Left cardiac atrium (tissue), 4 donors: ENCODE measurements around the gene E2F6. TPM values are rescaled to one million over a fixed set of nuclear protein-coding genes. Genes with fewer than 3 reads are reported as not detected.

Experiments used
- ATAC-seq, 2 donors: fragments of 200-7000 bp; cut with Tn5 transposase; one replicate each; pipeline ENCODE4 v1.9.1; 2020; ENCODE audit warnings: mild to moderate bottlenecking in 2 of 2, moderate library complexity in 2 of 2
- DNase-seq: peaks from one replicate; pipeline ENCODE4 v3.0.0-alpha.2; 2020
- intact Hi-C, 2 donors: fragments of 100-400 bp; cut with DNase I; formaldehyde crosslinking; loops; one replicate each; pipeline versions ENCODE4 v1.14.1 to v1.15.1; 2022 to 2023
- total RNA-seq, 2 donors: library from RNA; stranded (reverse); fragmentation: NEBNext Ultra II Directional; extraction: Animal tissue kit (Norgen Biotek cat#: 25700); gene quantifications; one replicate each; pipeline ENCODE4 v1.2.1, GENCODE V29; 2021
- donor health status: DM: no; HTN: yes; CAD: no.
- donor health status: DM: no; HTN: yes; CAD: no; lungs with severe emphysema.
- donor health status: DM: yes; HTN: yes; CAD: no.
- donor health status: Dilated cardiomyopathy.

The E2F6 gene
- total RNA-seq, 2 donors from 2014 or later, result 11.7 to 19.5 TPM

DNA sequence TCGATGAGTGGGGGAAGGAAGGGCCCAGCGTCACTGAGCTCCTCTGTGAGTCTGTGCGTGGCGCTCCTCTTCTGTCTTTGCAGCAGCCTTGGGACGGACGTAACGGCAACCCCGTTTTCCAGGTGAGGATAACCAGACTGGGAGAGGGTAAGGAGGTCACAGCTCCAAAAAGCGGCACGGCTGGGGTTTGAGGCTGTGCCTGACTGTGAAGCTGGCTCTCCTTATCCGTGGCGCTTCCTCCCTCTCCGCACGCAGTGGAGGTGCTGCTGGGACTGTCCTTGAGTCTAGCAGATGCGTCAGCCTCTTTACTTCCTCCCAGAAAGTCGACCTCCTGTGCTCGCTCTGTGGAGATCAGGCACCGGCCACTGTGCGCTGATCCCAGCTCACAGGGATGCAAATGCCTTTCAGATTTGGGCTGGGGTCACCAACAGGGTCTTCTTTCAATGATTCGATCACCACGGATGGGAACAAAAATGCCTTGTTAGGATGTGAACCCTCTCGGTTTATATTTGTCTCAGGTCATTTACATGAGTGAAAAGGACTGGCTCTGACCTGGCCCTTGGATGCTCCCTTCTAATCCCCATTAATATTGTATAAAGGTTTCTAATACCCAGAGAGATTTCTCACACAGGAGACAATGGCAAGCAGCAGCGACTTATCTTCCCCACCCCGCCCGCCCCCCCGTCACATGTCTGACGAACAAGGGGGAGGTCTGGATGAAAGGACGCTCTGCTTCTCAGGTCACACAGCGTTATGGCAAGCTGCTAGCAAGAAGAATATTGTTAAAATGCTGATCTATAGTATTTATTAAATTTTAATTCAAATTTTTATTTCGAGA is 30.1 kb upstream of the E2F6 start:
- peak; percentile 51 to 63 for ATAC-seq
- intact Hi-C loops, result loop anchor here in 1 of 2 donors (5.0 kb wide), 1 partner anchor 61 kb away; no protein-coding TSS in a partner anchor
- DNase-seq, result peak; percentile 35

DNA sequence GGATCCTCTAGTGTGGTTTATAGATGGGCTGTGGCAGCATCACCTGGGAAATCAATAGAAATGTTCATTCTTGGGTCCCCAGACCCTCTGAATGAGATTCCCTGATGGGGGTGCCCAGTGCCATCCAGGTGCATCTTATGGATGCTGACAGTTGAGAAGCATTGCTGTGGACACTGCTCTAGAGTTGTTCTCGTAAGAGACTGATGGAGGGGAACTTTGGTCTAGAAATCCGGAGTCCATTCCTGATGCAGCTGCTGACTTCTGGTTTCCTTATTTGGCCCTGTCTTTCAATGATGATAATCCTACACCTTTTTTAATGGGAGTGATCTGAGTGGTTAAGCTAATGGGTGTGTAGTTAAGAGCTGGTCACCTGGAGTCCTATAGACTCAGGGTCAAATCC is 28.3 kb upstream of the E2F6 start:
- intact Hi-C loops, result no loop called here
- no peak for DNase-seq
- ATAC-seq, result no peak

DNA sequence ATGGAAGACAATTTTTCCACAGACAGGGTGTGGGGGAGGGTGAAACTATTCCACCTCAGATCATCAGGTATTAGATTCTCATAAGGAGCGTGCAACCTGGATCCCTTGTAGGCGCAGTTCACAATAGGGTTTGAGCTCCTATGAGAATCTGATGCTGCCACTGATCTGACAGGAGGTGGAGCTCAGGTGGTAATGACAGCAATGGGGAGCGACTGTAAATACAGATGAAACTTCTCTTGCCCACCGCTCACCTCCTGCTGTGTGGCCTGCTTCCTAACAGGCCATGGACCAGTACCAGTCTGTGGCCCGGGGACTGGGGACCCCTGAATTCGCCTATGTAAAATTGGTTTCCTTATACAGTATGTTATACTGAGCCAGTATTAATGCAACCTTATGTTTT is 27.3 kb upstream of the E2F6 start:
- DNase-seq, result no peak
- no peak for ATAC-seq
- intact Hi-C loops, result no loop called here

DNA sequence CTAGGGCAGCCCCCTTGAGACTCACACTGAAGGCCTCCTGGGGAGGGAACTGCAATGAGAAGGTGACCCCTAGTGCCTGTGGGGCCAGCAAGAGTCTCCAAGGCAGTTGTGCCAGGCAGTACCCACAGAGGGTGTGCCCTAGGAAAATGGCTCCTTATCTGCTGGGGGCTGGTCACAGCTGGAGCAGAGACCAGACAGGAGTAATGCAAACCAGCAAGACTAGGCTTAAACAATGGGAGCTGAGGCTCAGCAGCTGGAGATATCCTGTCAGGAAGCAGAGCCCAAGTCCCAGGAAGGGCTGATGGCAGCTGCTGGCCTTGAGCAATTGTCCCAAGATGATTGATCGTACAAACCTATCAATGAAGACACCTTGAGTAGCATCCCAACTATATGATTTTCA is 26.8 kb upstream of the E2F6 start:
- DNase-seq, result no peak
- ATAC-seq, result no peak
- intact Hi-C loops, result no loop called here

DNA sequence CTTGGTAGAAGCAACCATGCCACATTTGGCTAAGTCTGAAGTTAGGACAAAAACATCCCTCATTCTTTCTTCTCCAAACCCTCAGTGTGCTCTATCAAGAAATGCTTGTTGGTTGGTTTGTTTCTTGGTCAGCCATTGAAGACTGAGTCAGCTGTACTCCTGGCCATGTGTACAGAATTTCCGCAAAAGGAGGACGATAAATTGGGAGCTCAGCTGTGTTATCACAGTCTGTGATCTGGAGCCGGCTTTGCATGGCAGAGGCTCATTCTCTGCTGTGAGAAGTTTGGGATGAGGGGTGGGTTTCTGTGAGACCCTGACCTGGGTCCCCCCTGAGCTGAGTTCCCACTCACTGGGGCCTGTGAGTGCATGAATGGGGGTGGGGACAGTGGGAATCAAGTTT is 26.3 kb upstream of the E2F6 start:
- intact Hi-C loops, result no loop called here
- DNase-seq, result no peak
- no peak for ATAC-seq

DNA sequence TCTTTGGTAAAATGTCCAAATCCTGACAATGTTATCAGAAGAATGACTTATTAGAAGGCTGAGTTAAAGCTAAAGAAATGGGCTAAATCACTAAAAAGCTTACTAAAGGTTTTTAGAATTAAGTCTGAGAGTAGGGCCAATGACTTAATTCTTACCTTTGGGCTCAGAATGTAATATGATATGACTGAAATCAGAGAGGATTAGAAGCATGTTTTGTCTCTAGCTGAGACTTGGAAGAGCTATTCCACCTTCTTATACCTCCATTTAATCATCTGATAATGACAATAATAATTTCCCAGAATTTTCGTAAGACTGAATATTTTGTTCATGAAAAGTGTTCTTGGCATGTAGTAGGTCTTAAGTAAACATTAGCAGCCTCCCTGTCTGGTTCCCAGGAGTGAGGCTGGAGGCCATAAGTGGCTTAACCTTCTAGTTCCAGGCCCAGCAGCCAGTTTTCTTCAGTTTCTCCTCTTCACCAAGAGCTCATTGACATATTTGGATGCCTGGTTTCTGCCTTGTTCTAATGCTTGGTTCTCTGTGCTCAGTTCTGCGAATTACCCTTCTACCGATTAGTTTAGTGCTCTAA is 25.5 kb upstream of the E2F6 start:
- no peak for DNase-seq
- ATAC-seq, result no peak
- intact Hi-C loops, result no loop called here

DNA sequence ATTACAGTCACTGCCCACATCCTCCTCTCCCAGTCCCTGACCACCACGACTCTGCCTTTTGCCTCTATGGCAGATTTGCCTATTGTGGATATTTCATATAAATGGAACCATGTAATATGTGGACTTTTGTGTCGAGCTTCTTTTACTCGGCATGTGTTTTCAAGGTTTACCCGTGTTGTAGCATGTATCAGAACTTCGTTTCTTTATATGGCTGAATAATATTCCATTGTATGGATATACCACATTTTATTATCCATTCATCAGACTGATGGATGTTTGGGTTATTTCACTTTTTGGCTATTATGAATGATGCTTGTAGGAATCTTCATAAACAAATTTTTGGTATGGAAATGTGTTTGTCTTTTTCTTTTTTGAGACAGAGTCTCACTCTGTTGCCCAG is 24.2 kb upstream of the E2F6 start:
- intact Hi-C loops, result no loop called here
- DNase-seq (no peak), ATAC-seq (no peak)

DNA sequence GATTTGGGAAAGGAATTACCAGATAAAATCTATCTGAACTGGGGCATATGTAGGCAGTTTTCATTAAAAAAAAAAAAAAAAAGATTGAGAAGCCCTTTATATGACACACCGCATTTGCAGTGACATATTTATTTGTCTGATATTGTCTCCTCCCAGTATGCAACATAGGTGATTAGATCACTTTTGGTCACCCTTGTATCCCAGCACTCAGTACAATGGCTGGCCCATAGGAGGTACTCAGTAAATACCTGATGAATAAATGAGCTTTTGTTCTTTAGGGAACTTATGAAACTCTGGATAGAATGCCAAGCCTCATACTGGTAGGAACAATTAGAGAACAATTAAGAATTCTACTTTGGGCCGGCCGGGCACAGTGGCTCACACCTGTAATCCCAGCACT is 22.8 kb upstream of the E2F6 start:
- ATAC-seq (no peak), DNase-seq (no peak)
- intact Hi-C loops, result no loop called here

DNA sequence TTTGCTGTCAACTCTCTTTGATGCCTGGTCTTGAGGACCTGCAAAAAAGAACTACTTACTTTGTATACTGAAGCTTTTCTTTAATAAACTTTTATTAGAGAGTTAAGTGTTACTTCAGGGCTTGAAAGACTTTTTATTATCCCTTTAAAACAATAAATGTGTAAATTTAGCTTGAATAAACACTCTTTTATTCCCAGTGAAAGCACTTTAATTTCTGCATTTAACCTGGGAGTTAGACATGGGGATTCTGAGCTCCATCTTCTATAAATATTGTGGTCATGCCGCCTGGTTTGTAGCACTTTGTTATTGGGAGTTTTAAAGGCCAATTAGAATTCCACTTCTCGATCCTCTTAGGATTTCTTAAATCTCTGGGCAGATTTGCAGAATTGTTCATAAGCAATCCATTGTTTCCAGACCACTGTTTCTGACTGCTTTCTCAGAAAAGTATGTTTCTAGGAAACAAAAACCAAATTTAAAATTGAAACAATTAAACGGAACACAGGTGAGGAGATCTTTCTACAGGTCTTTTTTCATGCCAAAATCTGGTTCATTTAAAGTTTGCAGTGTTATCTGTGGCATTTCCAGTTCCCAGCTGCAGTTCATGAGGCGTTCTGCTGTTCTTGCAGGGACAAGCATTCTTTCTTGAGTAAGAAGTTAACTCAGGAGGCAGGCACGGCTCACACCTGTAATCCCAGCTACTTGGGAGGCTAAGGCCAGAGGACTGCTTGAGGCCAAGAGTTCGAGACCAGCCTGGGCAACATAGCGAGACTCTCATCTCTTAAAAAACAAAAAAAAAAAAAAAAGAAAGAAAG is 18.1 kb upstream of the E2F6 start:
- ATAC-seq (no peak), DNase-seq (no peak)
- intact Hi-C loops, result no loop called here

DNA sequence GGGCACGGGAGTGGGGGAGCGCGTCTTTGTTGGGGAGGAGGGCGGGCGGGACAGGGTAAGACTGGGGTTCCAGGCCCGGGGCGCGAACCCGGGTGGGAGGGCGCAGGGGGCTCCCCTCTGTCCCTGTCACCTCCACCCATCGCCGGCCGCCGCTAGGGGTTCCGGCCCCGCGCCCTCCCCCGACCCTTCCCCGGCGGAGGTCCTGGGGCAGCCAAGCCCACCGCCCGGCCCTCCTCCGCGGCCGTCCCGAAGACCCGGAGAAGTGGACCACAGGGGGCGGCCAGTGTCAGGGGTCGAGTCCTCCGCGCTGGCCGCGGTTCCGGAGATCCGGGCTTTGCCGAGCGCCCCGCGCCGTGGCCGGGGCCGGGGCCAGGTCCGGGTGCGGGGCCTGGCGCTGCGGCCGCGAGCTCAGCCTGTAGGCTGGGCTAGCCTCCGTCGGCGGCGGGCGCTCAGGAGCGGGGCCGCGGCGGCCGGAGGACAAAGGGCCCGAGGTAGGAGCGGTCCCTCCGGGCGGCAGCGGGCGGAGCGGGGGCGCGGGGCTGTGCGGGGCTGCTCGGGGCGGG is 16.6 kb upstream of the E2F6 start:
- intact Hi-C loops, result no loop called here
- DNase-seq (no peak), ATAC-seq (peak; percentile 64 to 67)

DNA sequence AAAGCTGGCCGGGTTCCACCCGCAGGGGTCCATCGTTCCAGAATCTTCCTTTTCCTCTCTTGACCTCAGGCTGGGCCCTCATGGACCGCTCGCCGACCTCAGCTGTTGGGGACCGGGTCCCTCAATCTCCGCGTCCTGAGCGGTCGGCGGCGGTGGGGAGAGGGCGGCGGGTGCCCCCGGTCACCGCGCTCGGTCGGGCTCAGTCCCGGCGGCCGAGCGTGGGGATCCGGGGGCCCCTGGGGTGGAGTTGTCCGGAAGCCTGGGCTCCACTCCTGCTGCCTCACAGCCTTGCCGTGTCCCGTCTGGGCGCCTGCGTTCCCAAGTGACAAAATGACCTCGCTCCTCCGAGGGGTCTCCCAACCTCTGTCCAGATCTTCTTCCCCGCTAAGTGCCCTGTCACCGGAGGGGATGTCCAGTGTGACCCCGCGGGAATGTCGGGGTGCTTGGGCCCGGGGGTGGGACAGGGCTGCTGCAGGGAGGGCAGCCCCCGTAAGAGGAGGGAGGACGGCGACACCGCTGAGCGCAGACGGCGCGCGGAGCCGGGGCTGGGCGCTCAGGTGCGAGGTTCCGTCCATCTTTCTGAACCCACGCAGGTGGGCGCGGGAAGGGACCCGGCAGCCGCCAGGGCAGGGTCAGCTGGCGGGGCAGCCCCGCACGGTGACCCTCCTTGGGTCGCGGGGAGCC is 16.0 kb upstream of the E2F6 start:
- ATAC-seq (no peak), DNase-seq (no peak)
- intact Hi-C loops, result no loop called here

DNA sequence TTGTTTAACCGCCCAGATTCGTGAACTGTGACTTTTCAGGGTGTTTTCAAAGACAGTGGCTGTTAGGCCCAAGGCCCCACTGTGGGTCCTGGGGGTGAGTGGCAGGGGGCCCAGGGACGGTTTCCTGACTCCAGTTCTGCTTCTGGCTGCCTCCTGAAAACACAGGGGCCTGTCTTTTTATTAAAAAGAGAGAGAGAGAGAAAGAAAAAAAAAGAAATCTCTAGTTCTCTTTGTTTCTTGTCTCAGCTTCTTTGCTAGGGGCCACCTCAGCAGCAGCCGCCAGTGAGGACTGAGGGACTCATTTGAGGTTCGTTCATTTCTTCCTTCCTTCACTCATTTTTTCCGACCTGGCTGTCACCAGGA is 15.4 kb upstream of the E2F6 start:
- no peak for ATAC-seq
- intact Hi-C loops, result no loop called here
- DNase-seq, result no peak

DNA sequence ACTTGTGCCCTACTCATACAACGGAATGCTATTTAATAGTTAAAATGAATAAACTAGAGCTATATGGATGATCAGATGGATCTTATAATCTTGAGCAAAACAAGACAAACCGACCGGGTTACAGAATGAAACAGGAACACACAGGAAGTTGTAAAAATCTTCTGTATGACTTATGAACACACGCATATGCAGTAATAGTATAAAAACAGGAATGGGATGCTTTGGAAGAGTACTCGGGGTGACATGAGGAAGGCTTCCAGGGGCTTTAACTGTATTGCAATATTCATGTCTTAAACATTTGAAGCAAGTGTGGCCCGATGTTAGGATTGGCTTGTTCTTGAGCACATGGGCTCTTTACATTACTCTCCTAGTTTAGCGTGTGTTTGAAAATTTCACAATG is 14.9 kb upstream of the E2F6 start:
- no peak for ATAC-seq
- intact Hi-C loops, result no loop called here
- DNase-seq, result no peak

DNA sequence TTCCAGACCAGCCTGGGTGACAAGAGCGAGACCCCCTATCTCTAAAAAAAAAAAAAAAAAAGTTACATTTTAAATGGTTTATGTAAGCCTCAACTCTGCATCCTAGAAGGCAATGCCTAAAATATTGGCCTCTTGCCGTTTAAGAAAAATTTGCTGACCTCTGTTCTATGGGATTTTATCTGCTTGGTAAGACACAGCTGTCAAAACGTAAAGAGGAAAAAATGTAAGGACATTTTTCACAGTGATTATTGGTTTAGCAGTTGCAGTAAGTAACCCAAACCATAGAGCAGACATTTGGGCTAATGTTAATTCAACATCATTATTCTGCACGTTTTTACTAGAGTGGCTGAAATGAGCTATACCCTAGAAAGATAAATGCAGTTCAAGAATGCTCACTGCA is 14.4 kb upstream of the E2F6 start:
- ATAC-seq, result no peak
- intact Hi-C loops, result no loop called here
- no peak for DNase-seq

DNA sequence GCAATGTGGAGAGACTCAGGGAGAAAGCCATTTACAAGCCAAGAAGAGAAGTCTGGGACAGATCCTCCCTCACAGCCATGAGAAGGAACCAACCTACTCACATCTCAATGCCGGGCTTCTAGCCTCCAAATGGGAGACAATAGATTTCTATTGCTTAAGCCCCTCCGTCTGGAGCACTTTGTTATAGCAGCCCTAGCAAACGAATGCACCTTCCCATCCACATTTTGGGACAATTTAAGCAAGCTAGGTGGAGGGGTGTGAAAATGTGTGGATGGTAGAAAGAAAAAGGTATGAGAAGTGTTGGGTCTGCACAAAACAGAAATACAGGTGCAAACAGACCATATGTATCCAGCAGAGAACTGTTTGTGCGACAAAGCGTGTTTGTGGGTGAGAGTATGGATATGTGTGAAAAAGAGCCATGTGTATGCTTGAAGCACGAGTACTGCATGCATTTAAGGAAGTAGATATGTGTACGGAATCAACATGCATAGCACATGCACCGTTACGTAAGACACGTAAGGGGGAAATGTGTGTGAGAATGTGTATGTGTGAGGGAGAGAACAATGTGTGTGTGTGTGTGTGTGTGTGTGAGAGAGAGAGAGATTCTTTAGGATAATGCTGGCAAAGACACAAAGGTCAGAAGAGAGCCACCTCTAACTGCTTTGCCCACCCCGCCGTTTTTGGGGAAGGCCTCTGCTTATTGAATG is 13.1 kb upstream of the E2F6 start:
- intact Hi-C loops, result loop anchor here (1.0 to 10.0 kb wide), 4 partner anchors 104 to 296 kb away; partner anchors contain the start of gene NTSR2 (in 1 of the 2)
- no peak for DNase-seq
- ATAC-seq, result no peak

DNA sequence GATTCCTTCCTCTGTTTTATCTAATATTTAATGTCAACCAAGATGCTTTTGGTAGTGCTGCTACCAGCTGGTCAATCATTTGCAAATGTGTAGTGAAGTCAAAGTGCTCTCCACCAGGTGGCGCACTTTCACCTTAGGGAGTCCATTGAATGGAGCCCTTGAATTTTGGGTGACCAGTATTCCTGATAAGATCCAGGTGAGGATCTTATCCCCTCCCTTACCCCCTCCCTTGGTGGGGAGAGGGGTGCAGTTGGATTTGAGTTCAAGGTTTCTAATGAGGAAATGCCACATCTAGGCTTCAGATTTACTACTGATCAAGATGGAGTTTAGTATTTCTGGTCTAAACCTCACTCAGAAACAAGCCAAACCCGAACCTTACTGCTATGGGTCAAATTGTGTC is 12.0 kb upstream of the E2F6 start:
- peak; percentile 65 to 70 for ATAC-seq
- DNase-seq, result peak; percentile 91
- intact Hi-C loops, result loop anchor here (1.0 to 10.0 kb wide), 4 partner anchors 105 to 297 kb away; partner anchors contain the start of gene NTSR2 (in 1 of the 2)

DNA sequence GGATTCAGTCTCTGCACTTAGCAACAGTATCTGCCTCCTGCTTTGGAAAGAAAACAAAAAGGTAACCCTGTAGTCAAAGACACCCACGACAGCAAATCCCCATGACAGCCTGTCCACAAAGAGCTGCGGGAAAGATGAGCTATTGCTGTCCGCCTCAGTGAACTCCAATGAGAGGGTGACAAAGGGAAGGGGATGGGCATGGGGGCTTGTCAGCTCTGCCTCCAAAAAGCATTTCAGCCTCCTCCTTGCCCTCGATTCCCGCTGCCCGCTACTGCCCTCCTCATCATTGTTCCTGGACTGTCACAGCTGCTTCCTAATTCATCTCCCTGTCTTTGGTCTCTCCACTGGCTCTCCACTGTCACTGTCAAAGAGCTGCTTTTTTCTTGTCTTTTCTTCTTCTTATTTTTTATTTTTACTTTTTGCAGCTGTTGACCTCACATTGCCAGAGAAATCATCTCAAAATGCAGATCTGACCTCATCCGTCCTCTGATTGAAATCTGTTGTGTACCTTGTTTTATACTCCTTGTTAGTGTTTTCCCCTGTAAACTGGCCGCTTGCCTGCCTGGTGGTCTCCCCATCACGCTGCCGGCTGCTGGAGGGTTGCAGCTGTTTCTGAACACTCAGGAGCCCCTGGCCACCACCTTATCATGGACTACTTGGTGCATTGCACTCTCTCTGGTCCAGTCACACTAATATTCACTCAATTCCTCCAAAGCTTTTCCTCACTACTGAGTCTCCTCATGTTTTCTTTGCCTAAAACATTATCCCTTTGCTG is 7.9 kb upstream of the E2F6 start:
- intact Hi-C loops, result loop anchor here in 1 of 2 donors (10.0 kb wide), 2 partner anchors 201 to 301 kb away; partner anchors contain the start of gene NTSR2
- DNase-seq (no peak), ATAC-seq (no peak)

DNA sequence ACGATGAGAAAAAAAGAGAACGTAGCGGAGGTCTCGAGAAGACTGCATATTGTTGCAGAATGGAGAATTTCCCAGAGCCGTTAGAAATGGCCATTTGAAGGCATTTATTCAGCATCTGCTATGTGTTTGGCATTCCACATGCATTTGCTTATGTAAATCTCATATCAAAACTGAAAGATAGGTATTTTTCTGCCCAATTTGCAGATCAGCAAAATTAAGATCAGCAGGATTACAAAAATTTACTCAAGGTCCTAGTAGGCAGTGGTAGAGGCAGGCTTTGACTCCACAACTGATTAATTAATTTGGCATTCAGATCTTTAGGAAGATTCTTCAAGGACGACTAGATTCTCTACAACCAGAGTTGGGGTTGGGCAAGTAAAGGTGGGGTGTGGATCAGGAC is 1.8 kb upstream of the E2F6 start:
- intact Hi-C loops, result no loop called here
- ATAC-seq, result no peak
- DNase-seq, result no peak
